Osteoblast (primary cell): ENCODE measurements around the gene PDE5A. TPM values are rescaled to one million over a fixed set of nuclear protein-coding genes. Genes with fewer than 3 reads are reported as not detected.

Experiments used
- DNase-seq: peaks from one replicate; pipeline ENCODE4 v3.0.0; 2011; ENCODE audit warnings: low spot score, mixed read lengths; ENCODE audit not compliant: insufficient read length; ENCODE audit errors: missing footprints
- H2AFZ ChIP-seq: 2 replicates; pipeline ENCODE4 v1.6.0; 2011; ENCODE audit warnings: mild to moderate bottlenecking, low read length
- H3K27ac ChIP-seq: 2 replicates; pipeline ENCODE4 v1.5.1; 2011; ENCODE audit warnings: mild to moderate bottlenecking, low read depth, low read length, moderate library complexity
- H3K27me3 ChIP-seq: 2 replicates; pipeline ENCODE4 v1.6.0; 2012; ENCODE audit warnings: mild to moderate bottlenecking, control low read depth, inconsistent platforms, low read length, moderate library complexity; ENCODE audit not compliant: insufficient read depth
- H3K36me3 ChIP-seq: 2 replicates; pipeline ENCODE4 v1.5.1; 2011; ENCODE audit warnings: mild to moderate bottlenecking, low read length, control low read depth, moderate library complexity; ENCODE audit not compliant: insufficient read depth
- H3K4me1 ChIP-seq: 2 replicates; pipeline ENCODE4 v1.5.1; 2011; ENCODE audit warnings: mild to moderate bottlenecking, low read length, control low read depth, moderate library complexity; ENCODE audit not compliant: insufficient read depth
- H3K4me2 ChIP-seq: 2 replicates; pipeline ENCODE4 v1.6.0; 2011; ENCODE audit warnings: mild to moderate bottlenecking, low read length; ENCODE audit not compliant: insufficient read depth
- H3K4me3 ChIP-seq: fragments of 200-600 bp; sonication (generic); 3 replicates; pipeline ENCODE4 v1.5.1; 2012; ENCODE audit warnings: mild to moderate bottlenecking, low read length, inconsistent platforms; ENCODE audit not compliant: insufficient read depth
- H3K79me2 ChIP-seq: 2 replicates; pipeline ENCODE4 v1.6.0; 2012; ENCODE audit warnings: mild to moderate bottlenecking, low read length, control low read depth, inconsistent platforms; ENCODE audit not compliant: insufficient read depth
- H3K9me3 ChIP-seq: 2 replicates; pipeline ENCODE4 v1.5.1; 2011; ENCODE audit warnings: low read depth, low read length, control low read depth
- H4K20me1 ChIP-seq: 2 replicates; pipeline ENCODE4 v1.6.0; 2012; ENCODE audit warnings: mild to moderate bottlenecking, low read length, control low read depth; ENCODE audit not compliant: insufficient read depth
- total RNA-seq: library from RNA; depleted of rRNA; stranded (reverse); fragments of >200 nt; gene quantifications from 2 replicates; pipeline ENCODE4 v1.2.3, GENCODE V29; 2012
- TF ChIP-seq, protein P1 (sequence below): IDR thresholded peaks from 2 replicates; pipeline ENCODE4 v1.5.1; 2011; ENCODE audit warnings: mild to moderate bottlenecking, low read depth, low read length, moderate library complexity; ENCODE audit errors: extremely low read depth

Gene PDE5A
- total RNA-seq, 1 donor = 140 TPM

DNA sequence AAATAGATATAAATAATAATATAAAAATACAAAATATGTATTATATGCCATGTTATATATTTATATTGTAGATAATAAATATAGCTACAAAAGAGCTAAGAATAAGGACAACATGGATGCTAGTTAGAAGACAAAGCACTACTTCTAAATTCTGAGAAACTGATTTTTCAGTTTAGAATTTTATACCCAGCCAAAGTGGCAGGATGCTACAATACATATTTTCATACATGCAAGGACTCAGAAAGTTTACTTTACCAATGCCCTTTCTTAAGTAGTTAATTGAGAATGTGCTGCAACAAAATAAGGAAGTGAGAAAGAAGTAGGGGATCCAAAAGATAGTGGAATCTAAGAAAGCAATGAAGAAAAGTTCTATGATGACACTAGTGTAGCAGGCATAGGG is 64.5 kb downstream of the PDE5A start:
- H3K27me3 ChIP-seq = no peaks in the 10 kb centered on the region
- TF ChIP-seq, protein P1, sequence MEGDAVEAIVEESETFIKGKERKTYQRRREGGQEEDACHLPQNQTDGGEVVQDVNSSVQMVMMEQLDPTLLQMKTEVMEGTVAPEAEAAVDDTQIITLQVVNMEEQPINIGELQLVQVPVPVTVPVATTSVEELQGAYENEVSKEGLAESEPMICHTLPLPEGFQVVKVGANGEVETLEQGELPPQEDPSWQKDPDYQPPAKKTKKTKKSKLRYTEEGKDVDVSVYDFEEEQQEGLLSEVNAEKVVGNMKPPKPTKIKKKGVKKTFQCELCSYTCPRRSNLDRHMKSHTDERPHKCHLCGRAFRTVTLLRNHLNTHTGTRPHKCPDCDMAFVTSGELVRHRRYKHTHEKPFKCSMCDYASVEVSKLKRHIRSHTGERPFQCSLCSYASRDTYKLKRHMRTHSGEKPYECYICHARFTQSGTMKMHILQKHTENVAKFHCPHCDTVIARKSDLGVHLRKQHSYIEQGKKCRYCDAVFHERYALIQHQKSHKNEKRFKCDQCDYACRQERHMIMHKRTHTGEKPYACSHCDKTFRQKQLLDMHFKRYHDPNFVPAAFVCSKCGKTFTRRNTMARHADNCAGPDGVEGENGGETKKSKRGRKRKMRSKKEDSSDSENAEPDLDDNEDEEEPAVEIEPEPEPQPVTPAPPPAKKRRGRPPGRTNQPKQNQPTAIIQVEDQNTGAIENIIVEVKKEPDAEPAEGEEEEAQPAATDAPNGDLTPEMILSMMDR = no peak
- no peak for DNase-seq
- no peak overlapping the region for H3K27ac ChIP-seq
- peaks cover 9% of the 10 kb centered on the region for H3K79me2 ChIP-seq
- no peaks in the 10 kb centered on the region for H3K4me1 ChIP-seq
- H2AFZ ChIP-seq = no peak overlapping the region
- H4K20me1 ChIP-seq = peaks cover 8% of the 10 kb centered on the region
- no peak overlapping the region for H3K4me3 ChIP-seq
- peaks cover 2% of the 10 kb centered on the region for H3K9me3 ChIP-seq
- peaks cover 69% of the 10 kb centered on the region for H3K36me3 ChIP-seq
- no peak overlapping the region for H3K4me2 ChIP-seq

- Histone ChIP-seq H3K4me1 (no peaks in the 10 kb centered on the region), H3K79me2 (no peaks in the 10 kb centered on the region), H3K4me2 (no peak overlapping the region), H3K4me3 (no peak overlapping the region), H3K27me3 (no peaks in the 10 kb centered on the region), H3K36me3 (peaks cover 70% of the 10 kb centered on the region), H4K20me1 (no peaks in the 10 kb centered on the region), H3K9me3 (no peaks in the 10 kb centered on the region), H3K27ac (no peak overlapping the region), H2AFZ (no peak overlapping the region)
- peak; percentile 85 for DNase-seq
- TF ChIP-seq, protein P1 = peak; percentile 47
These were observed 69.5 kb downstream of the PDE5A start for GRCh38 chr4:119559044-119559647.

DNA sequence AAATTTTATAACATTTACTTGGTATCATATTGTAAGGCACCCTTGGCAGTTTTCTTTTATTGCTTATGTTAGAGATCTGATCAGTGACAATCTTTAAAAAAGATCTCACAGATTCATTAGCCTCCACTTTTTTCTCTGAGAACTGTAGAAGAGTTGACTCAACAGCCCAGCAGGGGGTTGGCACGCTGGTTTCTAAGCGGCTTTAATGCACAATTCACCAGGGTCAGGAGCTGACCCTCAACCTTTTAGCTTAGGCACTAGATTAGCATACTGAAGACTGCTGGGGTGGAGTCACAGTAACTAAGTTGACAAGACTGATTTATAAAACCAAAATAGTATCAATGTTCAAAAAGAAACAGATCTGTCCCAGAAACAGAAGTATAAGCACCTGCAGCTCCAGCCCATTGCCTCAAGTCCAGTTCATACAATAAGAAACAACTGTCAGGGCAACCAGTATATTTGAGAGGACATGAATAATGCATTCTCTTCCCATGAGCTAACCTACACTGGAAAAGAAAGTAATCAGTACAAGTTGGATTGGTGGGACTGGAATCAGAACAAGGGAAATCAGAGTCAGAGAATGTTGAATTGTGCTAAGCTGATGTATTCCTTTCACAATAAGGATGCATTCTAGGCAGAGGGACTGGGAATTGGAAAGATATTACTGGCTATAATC is 77.6 kb downstream of the PDE5A start:
- H3K4me2 ChIP-seq = no peak overlapping the region
- DNase-seq = peak; percentile 49
- TF ChIP-seq, protein P1 = no peak

GRCh38 chr4:119549639-119550038 is 79.0 kb downstream of the PDE5A start:
- Histone ChIP-seq H3K79me2 (no peaks in the 10 kb centered on the region), H4K20me1 (peaks cover 6% of the 10 kb centered on the region), H2AFZ (no peak overlapping the region), H3K4me2 (no peak overlapping the region), H3K4me1 (peaks cover 3% of the 10 kb centered on the region), H3K27ac (no peak overlapping the region), H3K36me3 (peaks cover 32% of the 10 kb centered on the region), H3K27me3 (no peaks in the 10 kb centered on the region), H3K9me3 (no peaks in the 10 kb centered on the region), H3K4me3 (no peak overlapping the region)
- DNase-seq = no peak
- TF ChIP-seq, protein P1 = no peak

More for the DNA sequence above, 77.6 kb downstream of the PDE5A start:
- H4K20me1 ChIP-seq = peaks cover 6% of the 10 kb centered on the region
- H3K27ac ChIP-seq = no peak overlapping the region
- H3K36me3 ChIP-seq = peaks cover 35% of the 10 kb centered on the region
- H3K4me1 ChIP-seq = peaks cover 3% of the 10 kb centered on the region
- H3K79me2 ChIP-seq = no peaks in the 10 kb centered on the region
- no peaks in the 10 kb centered on the region for H3K27me3 ChIP-seq
- no peak overlapping the region for H3K4me3 ChIP-seq
- no peaks in the 10 kb centered on the region for H3K9me3 ChIP-seq
- H2AFZ ChIP-seq = no peak overlapping the region
